Retinal pigment epithelial cell (primary cell): Measurements from ENCODE around the gene FAM3A.

ENCODE experiments used
- DNase-seq: peaks from one replicate; pipeline ENCODE4 v3.0.0-alpha.2; 2010; ENCODE audit warnings: low read depth
- H3K4me3 ChIP-seq: 2 replicates; pipeline ENCODE4 v1.5.1; 2011; ENCODE audit warnings: mild to moderate bottlenecking, low read length, control low read depth, moderate library complexity
- CTCF ChIP-seq: conservative IDR thresholded peaks from 2 replicates; pipeline ENCODE4 v1.5.1; 2011; ENCODE audit warnings: low read depth, low read length, control low read depth, inconsistent platforms

The FAM3A gene

GRCh38 chrX:154467556-154467955 is 48.5 kb downstream of the FAM3A start:
- H3K4me3 ChIP-seq: no peak overlapping the region
- DNase-seq: no peak
- TF ChIP-seq CTCF: no peak

GRCh38 chrX:154466907-154467306 is 49.1 kb downstream of the FAM3A start:
- DNase-seq: no peak

GRCh38 chrX:154466036-154466435 is 50.0 kb downstream of the FAM3A start:
- no peak overlapping the region for H3K4me3 ChIP-seq
- no peak for TF ChIP-seq CTCF
- no peak for DNase-seq

More at GRCh38 chrX:154466907-154467306, 49.1 kb downstream of the FAM3A start:
- H3K4me3 ChIP-seq: no peak overlapping the region
- TF ChIP-seq CTCF: no peak

- no peak for DNase-seq
- H3K4me3 ChIP-seq: no peak overlapping the region
- no peak for TF ChIP-seq CTCF
Observed at GRCh38 chrX:154465601-154466000, 50.4 kb downstream of the FAM3A start.

- H3K4me3 ChIP-seq: no peak overlapping the region
- TF ChIP-seq CTCF: no peak
- no peak for DNase-seq
Observed at GRCh38 chrX:154464806-154465365, 51.1 kb downstream of the FAM3A start.

GRCh38 chrX:154463611-154464220 is 52.3 kb downstream of the FAM3A start:
- TF ChIP-seq CTCF: no peak

GRCh38 chrX:154462396-154462795 is 53.6 kb downstream of the FAM3A start:
- no peak overlapping the region for H3K4me3 ChIP-seq
- TF ChIP-seq CTCF: no peak
- DNase-seq: no peak

More at GRCh38 chrX:154463611-154464220, 52.3 kb downstream of the FAM3A start:
- DNase-seq: no peak
- H3K4me3 ChIP-seq: no peak overlapping the region
